ENCODE data around the gene MAG.

The MAG gene

DNA sequence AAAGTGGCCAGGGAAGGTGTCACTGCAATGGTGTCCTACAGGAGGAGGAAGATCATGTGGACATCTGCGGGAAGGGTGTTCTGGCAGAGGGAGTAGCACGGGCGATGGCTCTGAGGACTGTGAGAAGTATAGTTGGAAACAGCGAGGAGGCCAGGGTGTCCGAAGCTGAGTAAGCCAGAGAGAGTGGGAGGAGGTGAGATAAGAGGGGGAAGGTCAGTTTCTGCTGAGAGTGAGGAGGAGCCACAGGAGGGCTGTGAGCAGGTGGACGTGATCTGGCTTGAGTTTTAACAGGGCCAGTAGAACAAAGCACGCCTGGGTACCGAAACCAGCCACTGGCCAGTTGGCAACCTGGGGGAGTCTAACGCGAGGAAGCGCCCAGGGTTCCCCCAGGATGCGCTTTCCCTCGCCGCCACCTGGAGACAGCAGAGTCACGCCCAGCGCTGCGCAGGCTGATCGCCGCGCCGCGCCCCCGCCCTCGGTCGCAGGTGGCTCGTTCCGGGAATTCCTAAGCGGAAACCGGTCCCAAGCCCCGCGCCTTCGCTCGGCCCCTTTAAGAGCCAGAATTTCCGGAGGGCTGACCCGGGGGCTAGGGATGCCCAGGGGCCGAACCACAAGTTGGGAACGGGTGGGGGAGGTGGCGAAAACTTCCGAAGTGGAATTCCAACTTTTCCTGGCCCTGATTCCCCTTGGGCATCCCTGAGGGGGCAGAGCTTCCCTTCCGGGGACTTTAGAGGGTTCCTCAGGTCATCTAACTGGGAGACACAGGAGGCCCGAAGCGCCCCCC is 44.2 kb upstream of the MAG start (continued):
- TF ChIP-seq, protein P1, sequence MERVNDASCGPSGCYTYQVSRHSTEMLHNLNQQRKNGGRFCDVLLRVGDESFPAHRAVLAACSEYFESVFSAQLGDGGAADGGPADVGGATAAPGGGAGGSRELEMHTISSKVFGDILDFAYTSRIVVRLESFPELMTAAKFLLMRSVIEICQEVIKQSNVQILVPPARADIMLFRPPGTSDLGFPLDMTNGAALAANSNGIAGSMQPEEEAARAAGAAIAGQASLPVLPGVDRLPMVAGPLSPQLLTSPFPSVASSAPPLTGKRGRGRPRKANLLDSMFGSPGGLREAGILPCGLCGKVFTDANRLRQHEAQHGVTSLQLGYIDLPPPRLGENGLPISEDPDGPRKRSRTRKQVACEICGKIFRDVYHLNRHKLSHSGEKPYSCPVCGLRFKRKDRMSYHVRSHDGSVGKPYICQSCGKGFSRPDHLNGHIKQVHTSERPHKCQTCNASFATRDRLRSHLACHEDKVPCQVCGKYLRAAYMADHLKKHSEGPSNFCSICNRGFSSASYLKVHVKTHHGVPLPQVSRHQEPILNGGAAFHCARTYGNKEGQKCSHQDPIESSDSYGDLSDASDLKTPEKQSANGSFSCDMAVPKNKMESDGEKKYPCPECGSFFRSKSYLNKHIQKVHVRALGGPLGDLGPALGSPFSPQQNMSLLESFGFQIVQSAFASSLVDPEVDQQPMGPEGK (tag by site-specific recombination; IDR thresholded peaks at IDR 0.05), result no peak
- TF ChIP-seq ZNF626 (tag by site-specific recombination; IDR thresholded peaks at IDR 0.05), result no peak
- TF ChIP-seq ZNF335 (tag by site-specific recombination; conservative IDR thresholded peaks at IDR 0.05), result no peak
- TF ChIP-seq SALL2 (tag by site-specific recombination; IDR thresholded peaks at IDR 0.05; ENCODE audit: borderline replicate concordance), result no peak
- TF ChIP-seq, protein P2, sequence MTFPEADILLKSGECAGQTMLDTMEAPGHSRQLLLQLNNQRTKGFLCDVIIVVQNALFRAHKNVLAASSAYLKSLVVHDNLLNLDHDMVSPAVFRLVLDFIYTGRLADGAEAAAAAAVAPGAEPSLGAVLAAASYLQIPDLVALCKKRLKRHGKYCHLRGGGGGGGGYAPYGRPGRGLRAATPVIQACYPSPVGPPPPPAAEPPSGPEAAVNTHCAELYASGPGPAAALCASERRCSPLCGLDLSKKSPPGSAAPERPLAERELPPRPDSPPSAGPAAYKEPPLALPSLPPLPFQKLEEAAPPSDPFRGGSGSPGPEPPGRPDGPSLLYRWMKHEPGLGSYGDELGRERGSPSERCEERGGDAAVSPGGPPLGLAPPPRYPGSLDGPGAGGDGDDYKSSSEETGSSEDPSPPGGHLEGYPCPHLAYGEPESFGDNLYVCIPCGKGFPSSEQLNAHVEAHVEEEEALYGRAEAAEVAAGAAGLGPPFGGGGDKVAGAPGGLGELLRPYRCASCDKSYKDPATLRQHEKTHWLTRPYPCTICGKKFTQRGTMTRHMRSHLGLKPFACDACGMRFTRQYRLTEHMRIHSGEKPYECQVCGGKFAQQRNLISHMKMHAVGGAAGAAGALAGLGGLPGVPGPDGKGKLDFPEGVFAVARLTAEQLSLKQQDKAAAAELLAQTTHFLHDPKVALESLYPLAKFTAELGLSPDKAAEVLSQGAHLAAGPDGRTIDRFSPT (tag by site-specific recombination; IDR thresholded peaks at IDR 0.05), result peak; percentile 49; the same call in 1 of the 2 replicates
- TF ChIP-seq, protein P3, sequence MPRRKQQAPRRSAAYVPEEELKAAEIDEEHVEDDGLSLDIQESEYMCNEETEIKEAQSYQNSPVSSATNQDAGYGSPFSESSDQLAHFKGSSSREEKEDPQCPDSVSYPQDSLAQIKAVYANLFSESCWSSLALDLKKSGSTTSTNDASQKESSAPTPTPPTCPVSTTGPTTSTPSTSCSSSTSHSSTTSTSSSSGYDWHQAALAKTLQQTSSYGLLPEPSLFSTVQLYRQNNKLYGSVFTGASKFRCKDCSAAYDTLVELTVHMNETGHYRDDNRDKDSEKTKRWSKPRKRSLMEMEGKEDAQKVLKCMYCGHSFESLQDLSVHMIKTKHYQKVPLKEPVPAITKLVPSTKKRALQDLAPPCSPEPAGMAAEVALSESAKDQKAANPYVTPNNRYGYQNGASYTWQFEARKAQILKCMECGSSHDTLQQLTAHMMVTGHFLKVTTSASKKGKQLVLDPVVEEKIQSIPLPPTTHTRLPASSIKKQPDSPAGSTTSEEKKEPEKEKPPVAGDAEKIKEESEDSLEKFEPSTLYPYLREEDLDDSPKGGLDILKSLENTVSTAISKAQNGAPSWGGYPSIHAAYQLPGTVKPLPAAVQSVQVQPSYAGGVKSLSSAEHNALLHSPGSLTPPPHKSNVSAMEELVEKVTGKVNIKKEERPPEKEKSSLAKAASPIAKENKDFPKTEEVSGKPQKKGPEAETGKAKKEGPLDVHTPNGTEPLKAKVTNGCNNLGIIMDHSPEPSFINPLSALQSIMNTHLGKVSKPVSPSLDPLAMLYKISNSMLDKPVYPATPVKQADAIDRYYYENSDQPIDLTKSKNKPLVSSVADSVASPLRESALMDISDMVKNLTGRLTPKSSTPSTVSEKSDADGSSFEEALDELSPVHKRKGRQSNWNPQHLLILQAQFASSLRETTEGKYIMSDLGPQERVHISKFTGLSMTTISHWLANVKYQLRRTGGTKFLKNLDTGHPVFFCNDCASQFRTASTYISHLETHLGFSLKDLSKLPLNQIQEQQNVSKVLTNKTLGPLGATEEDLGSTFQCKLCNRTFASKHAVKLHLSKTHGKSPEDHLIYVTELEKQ (tag by site-specific recombination; IDR thresholded peaks at IDR 0.05; ENCODE audit: borderline replicate concordance), result no peak
- no peak for TF ChIP-seq ZNF664 (tag by site-specific recombination; IDR thresholded peaks at IDR 0.05)
- TF ChIP-seq ZNF529 (tag by site-specific recombination; IDR thresholded peaks at IDR 0.05; ENCODE audit: insufficient replicate concordance), result no peak
- no peak for TF ChIP-seq HOXD13 (CRISPR knock-in tag; IDR thresholded peaks at IDR 0.05; ENCODE audit: borderline replicate concordance)
- peak; percentile 52 for TF ChIP-seq SP2 (tag by site-specific recombination; IDR thresholded peaks at IDR 0.05)
- TF ChIP-seq, protein P4, sequence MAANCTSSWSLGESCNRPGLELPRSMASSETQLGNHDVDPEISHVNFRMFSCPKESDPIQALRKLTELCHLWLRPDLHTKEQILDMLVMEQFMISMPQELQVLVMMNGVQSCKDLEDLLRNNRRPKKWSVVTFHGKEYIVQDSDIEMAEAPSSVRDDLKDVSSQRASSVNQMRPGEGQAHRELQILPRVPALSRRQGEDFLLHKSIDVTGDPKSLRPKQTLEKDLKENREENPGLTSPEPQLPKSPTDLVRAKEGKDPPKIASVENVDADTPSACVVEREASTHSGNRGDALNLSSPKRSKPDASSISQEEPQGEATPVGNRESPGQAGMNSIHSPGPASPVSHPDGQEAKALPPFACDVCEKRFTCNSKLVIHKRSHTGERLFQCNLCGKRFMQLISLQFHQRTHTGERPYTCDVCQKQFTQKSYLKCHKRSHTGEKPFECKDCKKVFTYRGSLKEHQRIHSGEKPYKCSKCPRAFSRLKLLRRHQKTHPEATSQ (tag by site-specific recombination; IDR thresholded peaks at IDR 0.05), result no peak
- TF ChIP-seq, protein P5, sequence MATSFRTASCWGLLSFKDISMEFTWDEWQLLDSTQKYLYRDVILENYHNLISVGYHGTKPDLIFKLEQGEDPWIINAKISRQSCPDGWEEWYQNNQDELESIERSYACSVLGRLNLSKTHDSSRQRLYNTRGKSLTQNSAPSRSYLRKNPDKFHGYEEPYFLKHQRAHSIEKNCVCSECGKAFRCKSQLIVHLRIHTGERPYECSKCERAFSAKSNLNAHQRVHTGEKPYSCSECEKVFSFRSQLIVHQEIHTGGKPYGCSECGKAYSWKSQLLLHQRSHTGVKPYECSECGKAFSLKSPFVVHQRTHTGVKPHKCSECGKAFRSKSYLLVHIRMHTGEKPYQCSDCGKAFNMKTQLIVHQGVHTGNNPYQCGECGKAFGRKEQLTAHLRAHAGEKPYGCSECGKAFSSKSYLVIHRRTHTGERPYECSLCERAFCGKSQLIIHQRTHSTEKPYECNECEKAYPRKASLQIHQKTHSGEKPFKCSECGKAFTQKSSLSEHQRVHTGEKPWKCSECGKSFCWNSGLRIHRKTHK (tag by site-specific recombination; IDR thresholded peaks at IDR 0.05), result no peak
- peak; percentile 36 for TF ChIP-seq ZNF394 (tag by site-specific recombination; IDR thresholded peaks at IDR 0.05; ENCODE audit: borderline replicate concordance)
- TF ChIP-seq ZNF138 (tag by site-specific recombination; IDR thresholded peaks at IDR 0.05; ENCODE audit: borderline replicate concordance), result no peak
- TF ChIP-seq ZNF10 (tag by site-specific recombination; IDR thresholded peaks at IDR 0.05), result peak; percentile 31
- TF ChIP-seq ZNF530 (tag by site-specific recombination; IDR thresholded peaks at IDR 0.05; ENCODE audit: low read depth), result no peak
- 0 out of 2 replicates have a peak, but pooled peaks have one; percentile 16 for TF ChIP-seq ZNF623 (tag by site-specific recombination; IDR thresholded peaks at IDR 0.05)
- TF ChIP-seq ZNF169 (tag by site-specific recombination; IDR thresholded peaks at IDR 0.05), result no peak
- TF ChIP-seq ZNF23 (tag by site-specific recombination; IDR thresholded peaks at IDR 0.05; ENCODE audit: borderline replicate concordance), result no peak
- no peak for TF ChIP-seq ZNF596 (tag by site-specific recombination; IDR thresholded peaks at IDR 0.05)
- 0 out of 2 replicates have a peak, but pooled peaks have one; percentile 16 for TF ChIP-seq ZNF24 (tag by site-specific recombination; IDR thresholded peaks at IDR 0.05)
- TF ChIP-seq WT1 (tag by site-specific recombination; IDR thresholded peaks at IDR 0.05), result no peak; the same call in 1 of the 2 replicates
- peak; percentile 63 for TF ChIP-seq ZIC2 (tag by site-specific recombination; IDR thresholded peaks at IDR 0.05)
- TF ChIP-seq HOXA7 (CRISPR knock-in tag; IDR thresholded peaks at IDR 0.05; ENCODE audit: borderline replicate concordance), result no peak
- TF ChIP-seq RBAK (tag by site-specific recombination; IDR thresholded peaks at IDR 0.05), result no peak
- TF ChIP-seq, protein P6, sequence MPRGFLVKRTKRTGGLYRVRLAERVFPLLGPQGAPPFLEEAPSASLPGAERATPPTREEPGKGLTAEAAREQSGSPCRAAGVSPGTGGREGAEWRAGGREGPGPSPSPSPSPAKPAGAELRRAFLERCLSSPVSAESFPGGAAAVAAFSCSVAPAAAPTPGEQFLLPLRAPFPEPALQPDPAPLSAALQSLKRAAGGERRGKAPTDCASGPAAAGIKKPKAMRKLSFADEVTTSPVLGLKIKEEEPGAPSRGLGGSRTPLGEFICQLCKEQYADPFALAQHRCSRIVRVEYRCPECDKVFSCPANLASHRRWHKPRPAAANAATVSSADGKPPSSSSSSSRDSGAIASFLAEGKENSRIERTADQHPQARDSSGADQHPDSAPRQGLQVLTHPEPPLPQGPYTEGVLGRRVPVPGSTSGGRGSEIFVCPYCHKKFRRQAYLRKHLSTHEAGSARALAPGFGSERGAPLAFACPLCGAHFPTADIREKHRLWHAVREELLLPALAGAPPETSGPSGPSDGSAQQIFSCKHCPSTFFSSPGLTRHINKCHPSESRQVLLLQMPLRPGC (tag by site-specific recombination; IDR thresholded peaks at IDR 0.05), result no peak; the same call in 1 of the 2 replicates
- TF ChIP-seq ZNF266 (tag by site-specific recombination; IDR thresholded peaks at IDR 0.05; ENCODE audit: low read depth), result peak; percentile 71; the same call in 1 of the 2 replicates
